Testis (tissue), 3 donors: Measurements from ENCODE around the gene G6PC1. TPM values are rescaled to one million over a fixed set of nuclear protein-coding genes. Genes with fewer than 3 reads are reported as not detected.
"Not testable (repeated sequence)": the region's sequence is repeated elsewhere in the genome, so short reads cannot be mapped to it uniquely, and the experiment has no call there.

ENCODE experiments used
- DNase-seq: peaks from one replicate; pipeline ENCODE4 v3.0.0-alpha.2; 2019
- H3K27ac ChIP-seq, 2 donors: fragments of 200-600 bp; sonication (generic); one replicate each; pipeline ENCODE4 v1.5.1; 2019
- H3K27me3 ChIP-seq: fragments of 200-600 bp; sonication (generic); one replicate; pipeline ENCODE4 v1.5.1; 2019
- H3K36me3 ChIP-seq: fragments of 200-600 bp; sonication (generic); one replicate; pipeline ENCODE4 v1.5.1; 2017; ENCODE audit warnings: low read depth; ENCODE audit errors: missing control alignments
- H3K4me1 ChIP-seq: fragments of 200-600 bp; sonication (generic); one replicate; pipeline ENCODE4 v1.5.1; 2019
- H3K4me3 ChIP-seq, 2 donors: fragments of 200-600 bp; sonication (generic); one replicate each; pipeline ENCODE4 v1.5.1; 2017 to 2019
- H3K9me3 ChIP-seq: fragments of 200-600 bp; sonication (generic); one replicate; pipeline ENCODE4 v1.5.1; 2017
- POLR2A ChIP-seq: fragments of 450-650 bp; IDR thresholded peaks from one replicate; pipeline ENCODE4 v1.6.1; 2017; ENCODE audit warnings: antibody characterized with exemption, mild to moderate bottlenecking, moderate library complexity
- WGBS, 2 donors: methylation state at CpG; one replicate each; pipeline ENCODE4 v1.1.5; 2018; 5-methylcytosine and 5-hydroxymethylcytosine counted together
- intact Hi-C: fragments of 100-400 bp; cut with DNase I; formaldehyde crosslinking; loops from one replicate; pipeline ENCODE4 v1.15.1; 2023; ENCODE audit warnings: low total_unique reads
- polyA plus RNA-seq: library from polyadenylated mRNA; stranded (reverse); fragments of 350-450 nt; fragmentation: Illumina TruSeq; extraction: RNeasy Lipid Tissue Mini Kit (QIAGEN cat#74804); gene quantifications from one replicate; pipeline ENCODE4 v1.2.3, GENCODE V29; 2014; ENCODE audit warnings: low read depth, low replicate concordance; ENCODE audit not compliant: insufficient read depth
- total RNA-seq, 2 donors: library from RNA; depleted of rRNA; stranded (reverse); fragments of >200 nt; gene quantifications; one replicate each; pipeline ENCODE4 v1.2.3, GENCODE V29; 2016
- TF ChIP-seq, protein P1 (sequence below), 3 experiments: fragments of 450-650 bp in 2 of 3; fragments of 200-600 bp in 1 of 3; sonication (generic) in 1 of 3; IDR thresholded peaks; one replicate each; pipeline ENCODE4 v1.5.1; 2016 to 2019; ENCODE audit warnings: antibody characterized with exemption in 3 of 3, mild to moderate bottlenecking in 2 of 3, moderate library complexity in 1 of 3

The G6PC1 gene
- total and polyA plus RNA-seq, 3 donors from 2014 or later, result 0.06 to 0.26 TPM; not detected in 1

DNA sequence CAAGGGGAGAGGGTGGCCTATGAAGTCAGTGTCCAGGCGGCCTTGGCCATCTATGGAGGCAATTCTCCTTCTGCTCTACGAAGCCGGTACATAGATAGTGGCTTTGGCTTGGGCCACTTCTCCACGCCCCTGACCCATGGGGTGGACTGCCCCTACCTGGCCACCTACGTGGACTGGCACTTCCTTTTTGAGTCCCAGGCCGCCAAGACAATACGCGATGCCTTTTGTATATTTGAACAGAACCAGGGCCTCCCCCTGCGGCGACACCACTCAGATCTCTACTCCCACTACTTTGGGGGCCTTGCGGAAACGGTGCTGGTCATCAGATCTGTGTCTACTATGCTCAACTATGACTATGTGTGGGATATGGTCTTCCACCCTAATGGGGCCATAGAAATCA is 32.3 kb upstream of the G6PC1 start:
- TF ChIP-seq, protein P1, sequence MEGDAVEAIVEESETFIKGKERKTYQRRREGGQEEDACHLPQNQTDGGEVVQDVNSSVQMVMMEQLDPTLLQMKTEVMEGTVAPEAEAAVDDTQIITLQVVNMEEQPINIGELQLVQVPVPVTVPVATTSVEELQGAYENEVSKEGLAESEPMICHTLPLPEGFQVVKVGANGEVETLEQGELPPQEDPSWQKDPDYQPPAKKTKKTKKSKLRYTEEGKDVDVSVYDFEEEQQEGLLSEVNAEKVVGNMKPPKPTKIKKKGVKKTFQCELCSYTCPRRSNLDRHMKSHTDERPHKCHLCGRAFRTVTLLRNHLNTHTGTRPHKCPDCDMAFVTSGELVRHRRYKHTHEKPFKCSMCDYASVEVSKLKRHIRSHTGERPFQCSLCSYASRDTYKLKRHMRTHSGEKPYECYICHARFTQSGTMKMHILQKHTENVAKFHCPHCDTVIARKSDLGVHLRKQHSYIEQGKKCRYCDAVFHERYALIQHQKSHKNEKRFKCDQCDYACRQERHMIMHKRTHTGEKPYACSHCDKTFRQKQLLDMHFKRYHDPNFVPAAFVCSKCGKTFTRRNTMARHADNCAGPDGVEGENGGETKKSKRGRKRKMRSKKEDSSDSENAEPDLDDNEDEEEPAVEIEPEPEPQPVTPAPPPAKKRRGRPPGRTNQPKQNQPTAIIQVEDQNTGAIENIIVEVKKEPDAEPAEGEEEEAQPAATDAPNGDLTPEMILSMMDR (IDR thresholded peaks at IDR 0.05), result no peak
- 92% methylated on average over 9 to 12 of the region's 12 CpGs for WGBS, 2 donors
- Histone ChIP-seq H3K9me3 (no peaks in the 10 kb centered on the region), H3K27me3 (no peaks in the 10 kb centered on the region), H3K36me3 (no peaks in the 10 kb centered on the region), H3K27ac (no peak overlapping the region), H3K4me3 (no peak overlapping the region), H3K4me1 (no peaks in the 10 kb centered on the region)
- intact Hi-C loops, result no loop called here
- no peak for DNase-seq

- WGBS, 2 donors, result 96 to 100% methylated on average over 4 of the region's 4 CpGs
- Histone ChIP-seq H3K36me3 (no peaks in the 10 kb centered on the region), H3K9me3 (no peaks in the 10 kb centered on the region), H3K4me3 (no peak overlapping the region), H3K27ac (no peak overlapping the region), H3K4me1 (no peaks in the 10 kb centered on the region), H3K27me3 (no peaks in the 10 kb centered on the region)
- TF ChIP-seq POLR2A, result no peak
- TF ChIP-seq, protein P1 (IDR thresholded peaks at IDR 0.05), result no peak
- no peak for DNase-seq
- intact Hi-C loops, result no loop called here
Measured at GRCh38 chr17:42871647-42872046, 29.0 kb upstream of the G6PC1 start.

- H3K9me3 ChIP-seq, result no peaks in the 10 kb centered on the region
- no peaks in the 10 kb centered on the region for H3K27me3 ChIP-seq
- no peaks in the 10 kb centered on the region for H3K4me1 ChIP-seq
- no peaks in the 10 kb centered on the region for H3K36me3 ChIP-seq
- H3K27ac ChIP-seq, result no peak overlapping the region
- 88 to 94% methylated on average over 9 to 12 of the region's 13 CpGs for WGBS, 2 donors
- no peak overlapping the region for H3K4me3 ChIP-seq
- TF ChIP-seq, protein P1 (IDR thresholded peaks at IDR 0.05), result no peak
- no peak for TF ChIP-seq POLR2A
- intact Hi-C loops, result no loop called here
- DNase-seq, result no peak
Measured at GRCh38 chr17:42872251-42872965, 28.2 kb upstream of the G6PC1 start.

DNA sequence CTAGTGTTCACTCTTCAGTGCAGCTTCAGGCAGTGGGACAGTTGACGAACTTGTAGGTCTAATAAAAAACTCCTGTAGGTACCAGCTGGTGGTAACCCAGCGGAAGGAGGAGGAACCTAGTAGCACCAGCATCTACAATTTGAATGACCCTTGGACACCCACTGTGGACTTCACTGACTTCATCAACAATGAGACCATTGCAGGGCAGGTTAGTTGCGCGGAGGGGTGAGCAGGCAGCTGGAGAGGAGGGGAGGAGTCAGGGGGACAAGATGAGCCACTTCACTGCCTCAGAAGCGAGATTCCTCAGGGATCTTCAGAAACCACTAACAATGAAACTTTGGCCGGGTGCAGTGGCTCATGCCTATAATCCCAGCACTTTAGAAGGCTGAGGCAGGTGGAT is 27.3 kb upstream of the G6PC1 start:
- no peak for DNase-seq
- WGBS, 2 donors, result 92 to 98% methylated on average over 6 of the region's 6 CpGs
- H3K27me3 ChIP-seq, result no peaks in the 10 kb centered on the region
- H3K4me3 ChIP-seq, result no peak overlapping the region
- TF ChIP-seq, protein P1 (IDR thresholded peaks at IDR 0.05), result no peak
- TF ChIP-seq POLR2A, result no peak
- no peaks in the 10 kb centered on the region for H3K9me3 ChIP-seq
- no peak overlapping the region for H3K27ac ChIP-seq
- intact Hi-C loops, result no loop called here
- no peaks in the 10 kb centered on the region for H3K4me1 ChIP-seq
- H3K36me3 ChIP-seq, result no peaks in the 10 kb centered on the region

DNA sequence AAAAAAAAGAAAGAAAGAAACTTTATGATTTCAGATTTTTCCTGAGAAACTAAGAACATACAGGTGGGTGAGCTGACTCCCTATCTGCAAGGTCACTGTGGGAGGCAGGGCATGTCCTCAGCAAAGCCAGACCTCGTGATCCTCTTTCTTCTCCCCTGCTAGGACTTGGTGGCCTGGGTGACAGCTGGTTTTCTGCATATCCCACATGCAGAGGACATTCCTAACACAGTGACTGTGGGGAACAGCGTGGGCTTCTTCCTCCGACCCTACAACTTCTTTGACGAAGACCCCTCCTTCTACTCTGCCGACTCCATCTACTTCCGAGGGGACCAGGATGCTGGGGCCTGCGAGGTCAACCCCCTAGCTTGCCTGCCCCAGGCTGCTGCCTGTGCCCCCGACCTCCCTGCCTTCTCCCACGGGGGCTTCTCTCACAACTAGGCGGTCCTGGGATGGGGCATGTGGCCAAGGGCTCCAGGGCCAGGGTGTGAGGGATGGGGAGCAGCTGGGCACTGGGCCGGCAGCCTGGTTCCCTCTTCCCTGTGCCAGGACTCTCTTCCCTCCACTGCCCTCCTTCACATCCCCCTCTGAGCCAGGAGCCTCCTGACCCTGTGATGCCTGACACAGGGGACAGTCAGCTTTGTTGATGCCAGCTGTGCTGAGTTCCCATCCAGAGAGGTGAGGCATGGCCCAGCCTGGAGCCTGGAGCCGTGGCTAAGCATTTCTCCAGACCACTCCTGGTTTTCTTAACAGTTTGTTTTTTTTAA is 26.5 kb upstream of the G6PC1 start:
- H3K4me1 ChIP-seq, H3K27ac ChIP-seq, DNase-seq, H3K27me3 ChIP-seq, intact Hi-C loops, H3K36me3 ChIP-seq, H3K4me3 ChIP-seq, H3K9me3 ChIP-seq: not testable (repeated sequence)
- WGBS, 2 donors, result 70 to 84% methylated on average over 8 to 10 of the region's 12 CpGs
